ENCODE data around the gene EMC8.
A peak's percentile ranks its signal among the peaks of the same experiment; 100 is the strongest.

Gene EMC8

GRCh38 chr16:85803570-85803969, 4.2 kb upstream of the EMC8 start:
- peaks cover 45 to 50% of the 10 kb centered on the region in 2 donors for H3K36me3 ChIP-seq (ENCODE audit: control insufficient read depth in 2 of 2, insufficient read depth in 2 of 2, low read length in 2 of 2)
- H3K27ac ChIP-seq (ENCODE audit: low read length), result no peak overlapping the region

GRCh38 chr16:85800321-85800669, 951 bp upstream of the EMC8 start:
- Histone ChIP-seq H3K9me3 (ENCODE audit: control insufficient read depth in 2 of 2, low read length in 2 of 2) (no peaks in the 10 kb centered on the region), H3K9ac (ENCODE audit: low read length in 2 of 2) (peak overlapping the region; percentile 91 to 92), H3K36me3 (ENCODE audit: control insufficient read depth in 2 of 2, insufficient read depth in 2 of 2, low read length in 2 of 2) (peaks cover 40 to 46% of the 10 kb centered on the region in 2 donors), H3K27me3 (ENCODE audit: control insufficient read depth in 1 of 2, insufficient read depth in 2 of 2, low read length in 2 of 2) (no peaks in the 10 kb centered on the region), H3K4me3 (ENCODE audit: low read length in 2 of 2) (peak overlapping the region; percentile 84 to 98), H3K27ac (ENCODE audit: low read length) (peak overlapping the region; percentile 85), H3K4me1 (ENCODE audit: control insufficient read depth, insufficient read depth, low read length) (peaks cover 22% of the 10 kb centered on the region)

More at GRCh38 chr16:85803570-85803969, 4.2 kb upstream of the EMC8 start:
- H3K4me1 ChIP-seq (ENCODE audit: control insufficient read depth, insufficient read depth, low read length), result peaks cover 17% of the 10 kb centered on the region
- H3K9me3 ChIP-seq (ENCODE audit: control insufficient read depth in 2 of 2, low read length in 2 of 2), result no peaks in the 10 kb centered on the region
- H3K27me3 ChIP-seq (ENCODE audit: control insufficient read depth in 1 of 2, insufficient read depth in 2 of 2, low read length in 2 of 2), result no peaks in the 10 kb centered on the region
- H3K4me3 ChIP-seq (ENCODE audit: low read length in 2 of 2), result no peak overlapping the region
- no peak overlapping the region for H3K9ac ChIP-seq (ENCODE audit: low read length in 2 of 2)

GRCh38 chr16:85798901-85799496, 345 bp downstream of the EMC8 start:
- H3K4me1 ChIP-seq (ENCODE audit: control insufficient read depth, insufficient read depth, low read length), result peaks cover 22% of the 10 kb centered on the region
- H3K27me3 ChIP-seq (ENCODE audit: control insufficient read depth in 1 of 2, insufficient read depth in 2 of 2, low read length in 2 of 2), result no peaks in the 10 kb centered on the region
- peak overlapping the region; percentile 85 for H3K27ac ChIP-seq (ENCODE audit: low read length)
- peaks cover 32 to 42% of the 10 kb centered on the region in 2 donors for H3K36me3 ChIP-seq (ENCODE audit: control insufficient read depth in 2 of 2, insufficient read depth in 2 of 2, low read length in 2 of 2)
- peak overlapping the region; percentile 87 to 92 for H3K9ac ChIP-seq (ENCODE audit: low read length in 2 of 2)
- peak overlapping the region; percentile 70 to 98 for H3K4me3 ChIP-seq (ENCODE audit: low read length in 2 of 2)
- H3K9me3 ChIP-seq (ENCODE audit: control insufficient read depth in 2 of 2, low read length in 2 of 2), result no peaks in the 10 kb centered on the region

- H3K27ac ChIP-seq (ENCODE audit: low read length), result no peak overlapping the region
These were observed 1.0 kb downstream of the EMC8 start for GRCh38 chr16:85798283-85798776.

GRCh38 chr16:85796599-85796998, 2.7 kb downstream of the EMC8 start:
- Histone ChIP-seq H3K9ac (ENCODE audit: low read length in 2 of 2) (no peak overlapping the region), H3K27me3 (ENCODE audit: control insufficient read depth in 1 of 2, insufficient read depth in 2 of 2, low read length in 2 of 2) (no peaks in the 10 kb centered on the region), H3K9me3 (ENCODE audit: control insufficient read depth in 2 of 2, low read length in 2 of 2) (no peaks in the 10 kb centered on the region), H3K27ac (ENCODE audit: low read length) (no peak overlapping the region), H3K36me3 (ENCODE audit: control insufficient read depth in 2 of 2, insufficient read depth in 2 of 2, low read length in 2 of 2) (peaks cover 11 to 34% of the 10 kb centered on the region in 2 donors), H3K4me1 (ENCODE audit: control insufficient read depth, insufficient read depth, low read length) (peaks cover 20% of the 10 kb centered on the region), H3K4me3 (ENCODE audit: low read length in 2 of 2) (no peak overlapping the region)

More at GRCh38 chr16:85798283-85798776, 1.0 kb downstream of the EMC8 start:
- peaks cover 22% of the 10 kb centered on the region for H3K4me1 ChIP-seq (ENCODE audit: control insufficient read depth, insufficient read depth, low read length)
- H3K9me3 ChIP-seq (ENCODE audit: control insufficient read depth in 2 of 2, low read length in 2 of 2), result no peaks in the 10 kb centered on the region
- H3K27me3 ChIP-seq (ENCODE audit: control insufficient read depth in 1 of 2, insufficient read depth in 2 of 2, low read length in 2 of 2), result no peaks in the 10 kb centered on the region
- H3K4me3 ChIP-seq (ENCODE audit: low read length in 2 of 2), result peak overlapping the region; percentile 70 to 98
- peaks cover 26 to 38% of the 10 kb centered on the region in 2 donors for H3K36me3 ChIP-seq (ENCODE audit: control insufficient read depth in 2 of 2, insufficient read depth in 2 of 2, low read length in 2 of 2)
- peak overlapping the region; percentile 87 to 92 for H3K9ac ChIP-seq (ENCODE audit: low read length in 2 of 2)

GRCh38 chr16:85796152-85796551, 3.2 kb downstream of the EMC8 start:
- Histone ChIP-seq H3K4me1 (ENCODE audit: control insufficient read depth, insufficient read depth, low read length) (peaks cover 16% of the 10 kb centered on the region), H3K9me3 (ENCODE audit: control insufficient read depth in 2 of 2, low read length in 2 of 2) (no peaks in the 10 kb centered on the region), H3K27ac (ENCODE audit: low read length) (no peak overlapping the region), H3K27me3 (ENCODE audit: control insufficient read depth in 1 of 2, insufficient read depth in 2 of 2, low read length in 2 of 2) (no peaks in the 10 kb centered on the region), H3K36me3 (ENCODE audit: control insufficient read depth in 2 of 2, insufficient read depth in 2 of 2, low read length in 2 of 2) (peaks cover 9 to 34% of the 10 kb centered on the region in 2 donors), H3K9ac (ENCODE audit: low read length in 2 of 2) (no peak overlapping the region), H3K4me3 (ENCODE audit: low read length in 2 of 2) (no peak overlapping the region)

GRCh38 chr16:85794696-85795095, 4.6 kb downstream of the EMC8 start:
- Histone ChIP-seq H3K36me3 (ENCODE audit: control insufficient read depth in 2 of 2, insufficient read depth in 2 of 2, low read length in 2 of 2) (peaks cover 9 to 34% of the 10 kb centered on the region in 2 donors), H3K4me3 (ENCODE audit: low read length in 2 of 2) (no peak overlapping the region), H3K27ac (ENCODE audit: low read length) (no peak overlapping the region), H3K9me3 (ENCODE audit: control insufficient read depth in 2 of 2, low read length in 2 of 2) (no peaks in the 10 kb centered on the region), H3K9ac (ENCODE audit: low read length in 2 of 2) (no peak overlapping the region), H3K27me3 (ENCODE audit: control insufficient read depth in 1 of 2, insufficient read depth in 2 of 2, low read length in 2 of 2) (no peaks in the 10 kb centered on the region), H3K4me1 (ENCODE audit: control insufficient read depth, insufficient read depth, low read length) (peaks cover 5% of the 10 kb centered on the region)

- Histone ChIP-seq H3K27ac (ENCODE audit: low read length) (no peak overlapping the region), H3K27me3 (ENCODE audit: control insufficient read depth in 1 of 2, insufficient read depth in 2 of 2, low read length in 2 of 2) (no peaks in the 10 kb centered on the region), H3K9ac (ENCODE audit: low read length in 2 of 2) (no peak overlapping the region), H3K4me3 (ENCODE audit: low read length in 2 of 2) (no peak overlapping the region), H3K9me3 (ENCODE audit: control insufficient read depth in 2 of 2, low read length in 2 of 2) (no peaks in the 10 kb centered on the region), H3K36me3 (ENCODE audit: control insufficient read depth in 2 of 2, insufficient read depth in 2 of 2, low read length in 2 of 2) (peaks cover 11 to 36% of the 10 kb centered on the region in 2 donors), H3K4me1 (ENCODE audit: control insufficient read depth, insufficient read depth, low read length) (peaks cover 5% of the 10 kb centered on the region)
These were observed 5.6 kb downstream of the EMC8 start for GRCh38 chr16:85793662-85794298.

GRCh38 chr16:85789773-85790172, 9.6 kb downstream of the EMC8 start:
- Histone ChIP-seq H3K4me1 (ENCODE audit: control insufficient read depth, insufficient read depth, low read length) (no peaks in the 10 kb centered on the region), H3K27me3 (ENCODE audit: control insufficient read depth in 1 of 2, insufficient read depth in 2 of 2, low read length in 2 of 2) (no peaks in the 10 kb centered on the region), H3K9ac (ENCODE audit: low read length in 2 of 2) (no peak overlapping the region), H3K27ac (ENCODE audit: low read length) (no peak overlapping the region), H3K36me3 (ENCODE audit: control insufficient read depth in 2 of 2, insufficient read depth in 2 of 2, low read length in 2 of 2) (peaks cover 16 to 47% of the 10 kb centered on the region in 2 donors), H3K4me3 (ENCODE audit: low read length in 2 of 2) (no peak overlapping the region), H3K9me3 (ENCODE audit: control insufficient read depth in 2 of 2, low read length in 2 of 2) (no peaks in the 10 kb centered on the region)

- peaks cover 16 to 45% of the 10 kb centered on the region in 2 donors for H3K36me3 ChIP-seq (ENCODE audit: control insufficient read depth in 2 of 2, insufficient read depth in 2 of 2, low read length in 2 of 2)
- H3K27ac ChIP-seq (ENCODE audit: low read length), result no peak overlapping the region
- no peak overlapping the region for H3K4me3 ChIP-seq (ENCODE audit: low read length in 2 of 2)
These were observed 10.5 kb downstream of the EMC8 start for GRCh38 chr16:85788819-85789218.

GRCh38 chr16:85785927-85786326, 13.4 kb downstream of the EMC8 start:
- H3K9ac ChIP-seq (ENCODE audit: low read length in 2 of 2), result no peak overlapping the region
- H3K9me3 ChIP-seq (ENCODE audit: control insufficient read depth in 2 of 2, low read length in 2 of 2), result no peaks in the 10 kb centered on the region
- H3K4me3 ChIP-seq (ENCODE audit: low read length in 2 of 2), result no peak overlapping the region
- H3K27ac ChIP-seq (ENCODE audit: low read length), result no peak overlapping the region
- peaks cover 12% of the 10 kb centered on the region for H3K4me1 ChIP-seq (ENCODE audit: control insufficient read depth, insufficient read depth, low read length)
- H3K36me3 ChIP-seq (ENCODE audit: control insufficient read depth in 2 of 2, insufficient read depth in 2 of 2, low read length in 2 of 2), result peaks cover 17 to 32% of the 10 kb centered on the region in 2 donors
- no peaks in the 10 kb centered on the region for H3K27me3 ChIP-seq (ENCODE audit: control insufficient read depth in 1 of 2, insufficient read depth in 2 of 2, low read length in 2 of 2)

More at GRCh38 chr16:85788819-85789218, 10.5 kb downstream of the EMC8 start:
- no peaks in the 10 kb centered on the region for H3K9me3 ChIP-seq (ENCODE audit: control insufficient read depth in 2 of 2, low read length in 2 of 2)
- no peaks in the 10 kb centered on the region for H3K4me1 ChIP-seq (ENCODE audit: control insufficient read depth, insufficient read depth, low read length)
- no peak overlapping the region for H3K9ac ChIP-seq (ENCODE audit: low read length in 2 of 2)
- H3K27me3 ChIP-seq (ENCODE audit: control insufficient read depth in 1 of 2, insufficient read depth in 2 of 2, low read length in 2 of 2), result no peaks in the 10 kb centered on the region

Data from stomach smooth muscle (tissue), 2 donors.